ENCODE data around the gene PDXP.
"Not testable (repeated sequence)": the region's sequence is repeated elsewhere in the genome, so short reads cannot be mapped to it uniquely, and the experiment has no call there.

DNA sequence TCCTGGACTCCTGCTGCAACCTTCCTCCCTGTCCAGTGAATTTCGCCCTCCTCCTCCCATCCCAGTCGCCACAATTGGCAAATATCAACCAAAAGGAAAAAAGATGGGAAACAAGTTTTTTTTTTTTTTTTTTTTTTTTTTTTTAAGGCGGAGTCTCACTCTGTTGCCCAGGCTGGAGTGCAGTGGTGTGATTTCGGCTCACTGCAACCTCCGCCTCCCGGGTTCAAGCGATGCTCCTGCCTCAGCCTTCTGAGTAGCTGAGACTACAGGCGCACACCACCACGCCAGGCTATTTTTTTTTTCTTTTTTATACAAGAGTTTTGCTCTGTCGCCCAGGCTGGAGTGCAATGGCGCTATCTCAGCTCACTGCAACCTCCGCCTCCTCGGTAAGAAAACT lies 37.7 kb downstream of the PDXP start:
- TF ChIP-seq GLIS1 (tag by site-specific recombination; IDR thresholded peaks at IDR 0.05); ZBTB1 (tag by site-specific recombination; IDR thresholded peaks at IDR 0.05); ZNF214 (tag by site-specific recombination; IDR thresholded peaks at IDR 0.05; ENCODE audit: borderline replicate concordance); KLF8 (tag by site-specific recombination; IDR thresholded peaks at IDR 0.05); ZNF10 (tag by site-specific recombination; IDR thresholded peaks at IDR 0.05); YY2 (tag by site-specific recombination; IDR thresholded peaks at IDR 0.05); ZEB2 (tag by site-specific recombination; IDR thresholded peaks at IDR 0.05); ZNF561 (tag by site-specific recombination; IDR thresholded peaks at IDR 0.05; ENCODE audit: borderline replicate concordance): not testable (repeated sequence)
- TF ChIP-seq, protein P1, sequence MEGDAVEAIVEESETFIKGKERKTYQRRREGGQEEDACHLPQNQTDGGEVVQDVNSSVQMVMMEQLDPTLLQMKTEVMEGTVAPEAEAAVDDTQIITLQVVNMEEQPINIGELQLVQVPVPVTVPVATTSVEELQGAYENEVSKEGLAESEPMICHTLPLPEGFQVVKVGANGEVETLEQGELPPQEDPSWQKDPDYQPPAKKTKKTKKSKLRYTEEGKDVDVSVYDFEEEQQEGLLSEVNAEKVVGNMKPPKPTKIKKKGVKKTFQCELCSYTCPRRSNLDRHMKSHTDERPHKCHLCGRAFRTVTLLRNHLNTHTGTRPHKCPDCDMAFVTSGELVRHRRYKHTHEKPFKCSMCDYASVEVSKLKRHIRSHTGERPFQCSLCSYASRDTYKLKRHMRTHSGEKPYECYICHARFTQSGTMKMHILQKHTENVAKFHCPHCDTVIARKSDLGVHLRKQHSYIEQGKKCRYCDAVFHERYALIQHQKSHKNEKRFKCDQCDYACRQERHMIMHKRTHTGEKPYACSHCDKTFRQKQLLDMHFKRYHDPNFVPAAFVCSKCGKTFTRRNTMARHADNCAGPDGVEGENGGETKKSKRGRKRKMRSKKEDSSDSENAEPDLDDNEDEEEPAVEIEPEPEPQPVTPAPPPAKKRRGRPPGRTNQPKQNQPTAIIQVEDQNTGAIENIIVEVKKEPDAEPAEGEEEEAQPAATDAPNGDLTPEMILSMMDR (tag by site-specific recombination; IDR thresholded peaks at IDR 0.05), result not testable (repeated sequence)
- TF ChIP-seq, protein P2, sequence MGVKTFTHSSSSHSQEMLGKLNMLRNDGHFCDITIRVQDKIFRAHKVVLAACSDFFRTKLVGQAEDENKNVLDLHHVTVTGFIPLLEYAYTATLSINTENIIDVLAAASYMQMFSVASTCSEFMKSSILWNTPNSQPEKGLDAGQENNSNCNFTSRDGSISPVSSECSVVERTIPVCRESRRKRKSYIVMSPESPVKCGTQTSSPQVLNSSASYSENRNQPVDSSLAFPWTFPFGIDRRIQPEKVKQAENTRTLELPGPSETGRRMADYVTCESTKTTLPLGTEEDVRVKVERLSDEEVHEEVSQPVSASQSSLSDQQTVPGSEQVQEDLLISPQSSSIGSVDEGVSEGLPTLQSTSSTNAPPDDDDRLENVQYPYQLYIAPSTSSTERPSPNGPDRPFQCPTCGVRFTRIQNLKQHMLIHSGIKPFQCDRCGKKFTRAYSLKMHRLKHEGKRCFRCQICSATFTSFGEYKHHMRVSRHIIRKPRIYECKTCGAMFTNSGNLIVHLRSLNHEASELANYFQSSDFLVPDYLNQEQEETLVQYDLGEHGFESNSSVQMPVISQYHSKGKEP (tag by site-specific recombination; IDR thresholded peaks at IDR 0.05), result not testable (repeated sequence)
- TF ChIP-seq, protein P3, sequence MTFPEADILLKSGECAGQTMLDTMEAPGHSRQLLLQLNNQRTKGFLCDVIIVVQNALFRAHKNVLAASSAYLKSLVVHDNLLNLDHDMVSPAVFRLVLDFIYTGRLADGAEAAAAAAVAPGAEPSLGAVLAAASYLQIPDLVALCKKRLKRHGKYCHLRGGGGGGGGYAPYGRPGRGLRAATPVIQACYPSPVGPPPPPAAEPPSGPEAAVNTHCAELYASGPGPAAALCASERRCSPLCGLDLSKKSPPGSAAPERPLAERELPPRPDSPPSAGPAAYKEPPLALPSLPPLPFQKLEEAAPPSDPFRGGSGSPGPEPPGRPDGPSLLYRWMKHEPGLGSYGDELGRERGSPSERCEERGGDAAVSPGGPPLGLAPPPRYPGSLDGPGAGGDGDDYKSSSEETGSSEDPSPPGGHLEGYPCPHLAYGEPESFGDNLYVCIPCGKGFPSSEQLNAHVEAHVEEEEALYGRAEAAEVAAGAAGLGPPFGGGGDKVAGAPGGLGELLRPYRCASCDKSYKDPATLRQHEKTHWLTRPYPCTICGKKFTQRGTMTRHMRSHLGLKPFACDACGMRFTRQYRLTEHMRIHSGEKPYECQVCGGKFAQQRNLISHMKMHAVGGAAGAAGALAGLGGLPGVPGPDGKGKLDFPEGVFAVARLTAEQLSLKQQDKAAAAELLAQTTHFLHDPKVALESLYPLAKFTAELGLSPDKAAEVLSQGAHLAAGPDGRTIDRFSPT (tag by site-specific recombination; IDR thresholded peaks at IDR 0.05), result not testable (repeated sequence)
- TF ChIP-seq, protein P4, sequence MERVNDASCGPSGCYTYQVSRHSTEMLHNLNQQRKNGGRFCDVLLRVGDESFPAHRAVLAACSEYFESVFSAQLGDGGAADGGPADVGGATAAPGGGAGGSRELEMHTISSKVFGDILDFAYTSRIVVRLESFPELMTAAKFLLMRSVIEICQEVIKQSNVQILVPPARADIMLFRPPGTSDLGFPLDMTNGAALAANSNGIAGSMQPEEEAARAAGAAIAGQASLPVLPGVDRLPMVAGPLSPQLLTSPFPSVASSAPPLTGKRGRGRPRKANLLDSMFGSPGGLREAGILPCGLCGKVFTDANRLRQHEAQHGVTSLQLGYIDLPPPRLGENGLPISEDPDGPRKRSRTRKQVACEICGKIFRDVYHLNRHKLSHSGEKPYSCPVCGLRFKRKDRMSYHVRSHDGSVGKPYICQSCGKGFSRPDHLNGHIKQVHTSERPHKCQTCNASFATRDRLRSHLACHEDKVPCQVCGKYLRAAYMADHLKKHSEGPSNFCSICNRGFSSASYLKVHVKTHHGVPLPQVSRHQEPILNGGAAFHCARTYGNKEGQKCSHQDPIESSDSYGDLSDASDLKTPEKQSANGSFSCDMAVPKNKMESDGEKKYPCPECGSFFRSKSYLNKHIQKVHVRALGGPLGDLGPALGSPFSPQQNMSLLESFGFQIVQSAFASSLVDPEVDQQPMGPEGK (tag by site-specific recombination; IDR thresholded peaks at IDR 0.05), result not testable (repeated sequence)
- TF ChIP-seq, protein P5, sequence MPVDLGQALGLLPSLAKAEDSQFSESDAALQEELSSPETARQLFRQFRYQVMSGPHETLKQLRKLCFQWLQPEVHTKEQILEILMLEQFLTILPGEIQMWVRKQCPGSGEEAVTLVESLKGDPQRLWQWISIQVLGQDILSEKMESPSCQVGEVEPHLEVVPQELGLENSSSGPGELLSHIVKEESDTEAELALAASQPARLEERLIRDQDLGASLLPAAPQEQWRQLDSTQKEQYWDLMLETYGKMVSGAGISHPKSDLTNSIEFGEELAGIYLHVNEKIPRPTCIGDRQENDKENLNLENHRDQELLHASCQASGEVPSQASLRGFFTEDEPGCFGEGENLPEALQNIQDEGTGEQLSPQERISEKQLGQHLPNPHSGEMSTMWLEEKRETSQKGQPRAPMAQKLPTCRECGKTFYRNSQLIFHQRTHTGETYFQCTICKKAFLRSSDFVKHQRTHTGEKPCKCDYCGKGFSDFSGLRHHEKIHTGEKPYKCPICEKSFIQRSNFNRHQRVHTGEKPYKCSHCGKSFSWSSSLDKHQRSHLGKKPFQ (tag by site-specific recombination; IDR thresholded peaks at IDR 0.05), result not testable (repeated sequence)
- TF ChIP-seq, protein P6, sequence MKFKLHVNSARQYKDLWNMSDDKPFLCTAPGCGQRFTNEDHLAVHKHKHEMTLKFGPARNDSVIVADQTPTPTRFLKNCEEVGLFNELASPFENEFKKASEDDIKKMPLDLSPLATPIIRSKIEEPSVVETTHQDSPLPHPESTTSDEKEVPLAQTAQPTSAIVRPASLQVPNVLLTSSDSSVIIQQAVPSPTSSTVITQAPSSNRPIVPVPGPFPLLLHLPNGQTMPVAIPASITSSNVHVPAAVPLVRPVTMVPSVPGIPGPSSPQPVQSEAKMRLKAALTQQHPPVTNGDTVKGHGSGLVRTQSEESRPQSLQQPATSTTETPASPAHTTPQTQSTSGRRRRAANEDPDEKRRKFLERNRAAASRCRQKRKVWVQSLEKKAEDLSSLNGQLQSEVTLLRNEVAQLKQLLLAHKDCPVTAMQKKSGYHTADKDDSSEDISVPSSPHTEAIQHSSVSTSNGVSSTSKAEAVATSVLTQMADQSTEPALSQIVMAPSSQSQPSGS (tag by site-specific recombination; IDR thresholded peaks at IDR 0.05; ENCODE audit: low read depth), result not testable (repeated sequence)

Data from HEK293 (cell line).